DLD1 (cell line): ENCODE data around the gene APH1B.

Source experiments
- in situ Hi-C: cut with HindIII; loops from 2 replicates; pipeline ENCODE4 v1.10.0; 2017; ENCODE audit warnings: low sequenced_read_pairs

The APH1B gene

DNA sequence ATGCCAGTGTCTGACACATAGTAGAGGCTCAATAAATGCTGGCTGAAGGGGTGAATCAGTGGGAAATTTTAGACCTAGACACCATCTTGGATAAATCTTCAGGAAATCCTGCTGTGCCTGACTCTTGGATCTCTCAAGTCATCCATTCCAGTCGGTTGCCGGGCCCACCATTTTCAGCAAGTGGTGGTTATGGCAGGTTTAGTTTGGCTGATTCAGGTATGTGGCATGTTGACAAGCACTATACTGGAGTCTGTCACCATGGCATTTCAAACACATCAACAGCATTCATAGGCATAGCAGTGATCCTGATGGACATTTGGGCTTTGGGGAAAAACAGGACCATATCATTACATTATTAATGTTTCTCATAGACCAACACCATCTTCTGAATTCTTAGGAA, 25.7 kb upstream of the APH1B start:
- in situ Hi-C loops = no loop called here

DNA sequence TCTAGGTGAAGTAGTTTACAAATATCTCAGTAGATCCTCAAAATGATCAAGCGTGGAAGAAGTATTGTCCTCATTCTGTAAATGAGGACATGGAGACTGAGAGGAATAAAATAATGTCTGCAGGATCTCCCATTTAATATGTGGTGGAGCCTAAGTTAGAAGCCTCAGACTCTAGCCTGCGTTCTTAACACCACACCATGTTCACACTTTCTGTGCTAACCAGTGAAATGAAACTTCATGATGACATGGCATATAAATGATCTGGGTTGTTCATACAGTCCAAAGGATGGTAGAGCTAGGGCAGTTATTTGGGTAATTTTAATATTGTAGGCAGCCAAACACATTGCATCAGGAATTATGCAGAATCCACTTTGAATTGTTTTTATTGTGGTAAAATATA, 25.1 kb upstream of the APH1B start:
- in situ Hi-C loops = no loop called here

DNA sequence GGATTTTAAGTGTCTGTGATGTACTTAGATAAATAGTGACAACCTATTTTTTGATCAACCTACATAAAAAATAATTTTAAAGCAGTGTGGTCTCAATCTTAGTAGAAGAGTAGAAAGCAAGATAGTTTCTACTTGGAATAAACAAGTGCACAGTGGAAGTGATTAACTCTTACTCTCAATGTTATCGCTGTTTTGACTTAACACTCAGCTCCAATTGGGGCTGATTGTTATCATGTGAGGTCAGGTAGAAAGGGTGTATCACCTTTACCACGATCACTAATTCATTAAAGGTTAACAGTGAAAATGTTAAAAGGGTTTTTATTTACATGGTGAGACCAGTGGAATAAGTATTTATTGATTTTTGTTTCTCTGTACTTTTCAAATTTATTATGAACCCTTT, 22.4 kb upstream of the APH1B start:
- in situ Hi-C loops = no loop called here

DNA sequence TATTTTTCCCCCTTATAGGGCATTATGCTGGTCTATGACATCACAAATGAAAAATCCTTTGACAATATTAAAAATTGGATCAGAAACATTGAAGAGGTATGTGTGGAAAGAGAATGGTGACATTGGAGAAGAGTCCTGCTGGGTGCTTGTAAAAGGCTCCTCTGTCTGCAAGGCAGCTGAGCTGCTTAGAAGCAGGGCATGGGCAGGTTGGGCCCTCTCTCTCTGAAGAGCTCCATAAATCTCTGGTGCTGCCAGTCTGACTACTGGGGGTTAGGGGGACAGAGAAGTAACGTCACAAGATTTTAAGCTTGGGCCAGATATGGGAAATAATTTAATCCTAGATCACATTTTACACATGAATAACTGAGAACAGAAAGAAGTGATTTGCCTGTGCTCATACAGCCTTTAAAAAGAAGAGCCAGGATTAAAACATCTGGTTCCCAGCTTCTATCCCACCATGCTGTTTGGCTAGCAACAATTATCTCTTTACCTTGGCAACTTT, 21.9 kb upstream of the APH1B start:
- in situ Hi-C loops = no loop called here

DNA sequence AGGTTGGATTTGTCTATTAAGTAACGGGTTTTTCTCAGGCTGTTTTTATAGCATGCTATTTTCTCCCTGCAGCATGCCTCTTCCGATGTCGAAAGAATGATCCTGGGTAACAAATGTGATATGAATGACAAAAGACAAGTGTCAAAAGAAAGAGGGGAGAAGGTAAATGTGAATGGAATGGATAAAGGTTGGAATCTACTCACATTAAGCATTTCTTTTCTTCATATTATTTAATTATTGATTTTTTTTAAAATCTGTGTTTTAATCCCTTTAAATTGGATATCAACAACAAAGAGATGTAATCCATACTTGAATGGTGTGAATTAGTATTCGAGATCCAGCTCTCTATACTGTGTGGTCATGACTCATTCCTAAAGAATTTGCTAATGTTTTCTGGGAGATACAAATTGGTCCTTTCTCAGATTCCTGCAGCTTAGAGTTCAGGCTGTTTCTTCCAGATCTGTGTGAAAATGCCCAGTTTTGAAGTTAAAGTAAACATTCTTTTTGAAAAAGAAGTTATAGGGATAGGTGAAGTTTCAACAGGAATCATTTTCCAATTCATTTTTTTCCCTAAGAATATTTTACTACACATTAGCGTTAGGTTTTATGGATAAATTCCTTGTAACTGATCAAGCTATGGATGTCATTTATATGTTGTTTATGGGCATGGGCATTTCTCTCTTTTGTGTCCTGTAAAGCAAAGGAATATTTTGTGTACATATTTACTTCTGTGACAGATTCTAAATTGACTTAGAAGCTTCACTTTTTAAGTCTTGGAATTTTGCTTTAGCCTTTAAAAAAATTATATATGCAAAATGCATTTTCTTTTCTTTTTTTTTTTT, 20.8 kb upstream of the APH1B start:
- in situ Hi-C loops = no loop called here

DNA sequence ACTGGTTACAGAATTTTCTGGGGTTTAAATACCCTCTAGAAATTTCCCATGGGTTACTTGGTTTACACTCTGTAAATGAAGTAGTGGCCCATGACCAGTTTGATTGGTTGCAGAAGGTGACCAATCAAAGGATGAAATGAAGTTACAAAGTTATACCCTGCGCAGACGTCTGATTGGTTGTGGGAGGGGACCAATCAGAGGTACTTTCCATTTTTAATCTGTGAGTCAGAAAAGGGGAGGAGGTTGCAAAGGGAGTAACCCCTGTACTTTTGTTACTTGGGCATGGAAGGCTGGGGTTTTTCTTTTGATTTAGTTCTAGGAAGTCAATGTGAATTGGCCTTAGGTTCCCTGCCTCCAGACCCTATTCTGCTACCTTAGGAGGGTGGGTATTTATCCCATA, 18.7 kb upstream of the APH1B start:
- in situ Hi-C loops = no loop called here

- in situ Hi-C loops = no loop called here
Observed at GRCh38 chr15:63260791-63261190, 16.6 kb upstream of the APH1B start.

DNA sequence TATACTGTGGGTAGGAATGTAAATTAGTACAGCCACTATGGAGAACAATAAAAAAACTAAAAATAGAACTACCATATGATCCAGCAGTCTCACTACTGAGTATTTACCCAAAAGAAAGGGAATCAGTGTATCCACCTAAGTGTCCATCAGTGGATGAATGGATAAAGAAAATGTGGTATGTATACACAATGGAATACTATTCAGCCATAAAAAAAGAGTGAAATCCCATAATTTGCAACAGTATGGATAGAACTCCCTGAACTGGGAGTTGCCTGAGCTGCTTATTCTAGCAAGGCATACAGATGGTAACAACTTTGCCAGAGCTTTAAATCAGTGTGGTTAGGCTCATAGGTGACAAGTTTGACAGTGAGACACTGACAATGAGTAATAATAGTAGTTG, 16.1 kb upstream of the APH1B start:
- in situ Hi-C loops = no loop called here

GRCh38 chr15:63263519-63263918, 13.9 kb upstream of the APH1B start:
- in situ Hi-C loops = no loop called here

- in situ Hi-C loops = no loop called here
Observed at GRCh38 chr15:63264688-63265293, 12.6 kb upstream of the APH1B start.

DNA sequence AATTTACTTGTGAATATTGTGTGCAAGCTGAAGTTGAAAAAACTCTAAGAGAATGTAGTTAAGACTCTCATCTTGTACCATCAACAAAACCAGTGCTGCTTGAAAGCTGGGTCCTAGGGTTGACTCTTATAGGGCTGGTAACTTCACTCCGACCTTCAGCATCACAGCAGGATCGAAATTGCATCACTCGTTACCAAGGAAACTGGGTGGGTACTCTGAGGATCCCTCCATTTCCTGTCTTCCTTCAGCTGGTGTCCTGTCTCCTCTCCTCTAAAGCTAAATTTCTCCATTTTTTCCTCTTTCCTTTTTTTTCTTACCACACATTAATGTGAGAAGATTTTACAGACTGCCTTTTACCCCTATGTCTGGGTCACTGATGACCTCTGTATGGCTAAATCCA, 3.0 kb upstream of the APH1B start:
- in situ Hi-C loops = no loop called here

DNA sequence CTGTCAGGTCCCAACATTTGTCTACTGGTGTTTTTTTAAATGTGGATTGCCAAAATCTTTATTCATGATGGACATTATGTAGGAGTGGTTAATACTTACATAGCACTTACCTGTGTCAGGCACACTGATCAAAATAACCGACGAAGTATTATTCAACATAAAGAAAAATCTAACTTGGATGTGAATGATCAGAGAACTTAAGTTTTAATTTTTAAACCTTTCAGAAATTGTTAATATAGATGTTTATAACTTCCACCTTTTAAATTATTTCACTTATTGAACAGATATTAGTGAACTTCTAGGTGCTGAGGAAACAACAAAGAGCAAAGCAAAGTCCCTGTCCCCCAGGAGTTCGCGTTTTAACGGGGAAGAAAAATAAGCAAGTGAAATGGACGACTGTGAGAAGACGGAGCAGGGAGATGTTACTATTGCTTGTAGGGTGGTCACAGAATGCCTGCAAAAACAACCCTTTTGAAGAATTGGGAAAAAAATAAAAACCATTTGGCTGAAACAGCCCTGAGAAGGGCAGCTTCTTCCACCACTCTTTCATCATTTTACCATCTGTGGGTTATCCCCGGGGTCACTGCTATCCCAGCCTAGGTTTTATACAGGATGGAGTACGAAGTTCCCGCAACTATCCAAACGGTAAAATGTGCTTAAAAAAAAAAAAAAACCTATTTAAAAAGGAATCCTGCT, 915 bp upstream of the APH1B start:
- in situ Hi-C loops = no loop called here

- in situ Hi-C loops = no loop called here
Observed at GRCh38 chr15:63277893-63278456, 570 bp downstream of the APH1B start.

- in situ Hi-C loops = no loop called here
Observed at GRCh38 chr15:63283126-63283525, 5.7 kb downstream of the APH1B start.

- in situ Hi-C loops = no loop called here
Observed at GRCh38 chr15:63284335-63284734, 6.9 kb downstream of the APH1B start.

DNA sequence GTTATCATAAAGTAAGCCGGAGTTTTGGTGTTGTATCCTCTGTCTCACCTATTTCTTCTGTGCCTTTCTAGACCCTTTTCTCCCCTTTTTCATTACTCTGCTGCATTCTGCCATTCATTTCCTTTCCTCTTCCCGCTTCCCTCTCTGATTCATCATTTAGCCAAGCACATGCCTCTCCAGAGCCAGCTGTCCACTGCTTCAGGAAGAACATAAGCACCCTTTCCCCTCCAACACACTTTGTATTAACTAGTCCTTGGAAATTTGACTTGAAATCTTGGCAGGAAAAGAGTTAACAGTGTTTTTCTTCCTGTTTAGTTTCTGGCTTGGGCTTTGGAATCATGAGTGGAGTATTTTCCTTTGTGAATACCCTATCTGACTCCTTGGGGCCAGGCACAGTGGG, 9.7 kb downstream of the APH1B start:
- in situ Hi-C loops = no loop called here

- in situ Hi-C loops = no loop called here
Observed at GRCh38 chr15:63288342-63288741, 10.9 kb downstream of the APH1B start.

DNA sequence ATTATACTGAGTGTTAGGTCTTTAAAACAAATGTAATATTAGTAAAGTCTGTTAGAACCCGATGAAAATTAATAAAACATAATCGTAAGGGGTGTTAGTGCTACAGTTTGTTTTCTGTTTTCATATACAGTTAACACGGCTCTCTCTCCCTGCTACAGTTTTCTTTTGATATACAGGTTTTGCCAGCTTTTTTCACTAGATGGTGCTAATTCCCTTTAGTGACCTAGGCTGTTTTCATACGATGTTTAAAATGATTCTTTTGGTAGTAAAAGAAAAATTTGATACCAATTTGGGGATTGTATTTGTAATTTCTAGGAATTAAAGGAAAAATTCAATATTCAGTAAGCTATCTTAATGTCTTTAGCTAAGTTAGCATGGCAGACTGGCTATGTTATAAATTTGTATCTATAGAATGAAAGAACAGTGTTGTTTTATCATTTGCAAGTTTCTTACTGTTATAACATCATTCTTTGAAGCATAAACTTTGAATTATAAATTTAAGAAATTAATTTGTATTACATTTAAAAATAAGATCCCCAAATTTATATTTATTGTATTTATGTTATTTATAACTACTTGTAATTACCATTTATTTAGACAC, 11.5 kb downstream of the APH1B start:
- in situ Hi-C loops = no loop called here

GRCh38 chr15:63291507-63291906, 14.1 kb downstream of the APH1B start:
- in situ Hi-C loops = no loop called here

GRCh38 chr15:63292241-63292640, 14.8 kb downstream of the APH1B start:
- in situ Hi-C loops = no loop called here

DNA sequence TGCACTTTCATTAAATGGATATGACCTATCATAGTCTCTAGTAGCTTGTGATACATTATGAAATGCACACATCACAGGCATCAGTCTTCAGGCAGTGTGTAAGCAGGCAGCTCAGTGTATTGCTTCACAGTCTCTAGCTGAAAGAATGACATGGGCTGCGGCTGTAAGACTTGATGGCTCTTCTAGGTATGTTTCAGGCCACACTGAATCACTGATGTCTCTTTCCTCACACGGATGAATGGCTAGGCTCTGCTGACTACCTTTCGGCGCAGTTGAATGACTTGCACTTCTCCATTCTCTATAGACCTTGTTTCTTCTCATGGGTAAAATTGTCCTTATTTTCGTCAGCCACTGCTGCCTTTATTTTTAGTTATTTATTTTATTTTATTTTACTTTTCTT, 15.4 kb downstream of the APH1B start:
- in situ Hi-C loops = no loop called here
